K562 (cell line): Measurements from ENCODE around the gene SH3BGR. TPM values are rescaled to one million over a fixed set of nuclear protein-coding genes. Genes with fewer than 3 reads are reported as not detected.

Experiments
- CEBPG ChIP-seq, 3 experiments: fragments of 200-800 bp in 1 of 3; sonication (Bioruptor generic) in 1 of 3; sonication (generic) in 1 of 3; formaldehyde crosslinking in 1 of 3; IDR thresholded peaks in 2 of 3; conservative IDR thresholded peaks in 1 of 3; 2 replicates each; pipeline versions ENCODE4 v1.6.1 to v1.8.0; 2016 to 2022; ENCODE audit warnings: missing compliant biosample characterization in 2 of 3, missing genetic modification characterization in 2 of 3, mild to moderate bottlenecking in 1 of 3, missing genetic modification reagents in 1 of 3
- CGGBP1 ChIP-seq: fragments of 250-450 bp; sonication (Bioruptor Pico); IDR thresholded peaks from 2 replicates; pipeline ENCODE4 v1.9.0; 2021; ENCODE audit warnings: mild to moderate bottlenecking
- DLX4 ChIP-seq: fragments of 250-450 bp; sonication (Bioruptor Pico); IDR thresholded peaks from 2 replicates; pipeline ENCODE4 v1.6.1; 2021; ENCODE audit warnings: mild to moderate bottlenecking
- ILK ChIP-seq: fragments of 450-650 bp; IDR thresholded peaks from 2 replicates; pipeline ENCODE4 v1.6.1; 2016; ENCODE audit warnings: missing genetic modification characterization, low read depth, mild to moderate bottlenecking, missing compliant biosample characterization, moderate library complexity, borderline replicate concordance
- NR1H2 ChIP-seq: sonication (generic); formaldehyde crosslinking; IDR thresholded peaks from 2 replicates; pipeline ENCODE4 v1.4.0; 2020; ENCODE audit warnings: mild to moderate bottlenecking, missing genetic modification reagents
- SAFB ChIP-seq: fragments of 200-400 bp; formaldehyde crosslinking; IDR thresholded peaks from 2 replicates; pipeline ENCODE4 v1.6.1; 2017; ENCODE audit warnings: low read depth, low read length, borderline replicate concordance
- TFE3 ChIP-seq: fragments of 450-650 bp; formaldehyde crosslinking; IDR thresholded peaks from 2 replicates; pipeline ENCODE4 v1.4.0; 2020; ENCODE audit warnings: mild to moderate bottlenecking, mixed read lengths
- THRB ChIP-seq: fragments of 450-650 bp; formaldehyde crosslinking; conservative IDR thresholded peaks from 2 replicates; pipeline ENCODE4 v1.4.0; 2022; ENCODE audit warnings: mild to moderate bottlenecking, missing genetic modification characterization
- ZNF280A ChIP-seq: fragments of 450-650 bp; IDR thresholded peaks from 2 replicates; pipeline ENCODE4 v1.6.1; 2018; ENCODE audit warnings: mild to moderate bottlenecking, low read depth; ENCODE audit not compliant: partially characterized antibody
- ZNF507 ChIP-seq: conservative IDR thresholded peaks from 2 replicates; pipeline ENCODE4 v1.6.1; 2017; ENCODE audit warnings: missing genetic modification characterization, missing compliant biosample characterization
- ZNF764 ChIP-seq: fragments of 250-450 bp; sonication (Bioruptor Pico); IDR thresholded peaks from 2 replicates; pipeline ENCODE4 v1.4.0; 2020; ENCODE audit warnings: low read depth, mild to moderate bottlenecking, moderate library complexity
- polyA plus RNA-seq, 8 experiments: library from polyadenylated mRNA; depleted of rRNA in 4 of 8; stranded (reverse) in 5 of 8; unstranded in 3 of 8; fragments of >200 nt; fragmentation: Nextera tagmentation in 2 of 8; fragmentation: Illumina TruSeq in 1 of 8; extraction: Ambion mirVana in 2 of 8; extraction: Trizol in 1 of 8; gene quantifications; 2 replicates each; pipeline versions ENCODE4 v1.2.1 to v1.2.3, GENCODE V29; 2011 to 2014; ENCODE audit warnings: inconsistent platforms in 1 of 8, missing spikeins in 1 of 8
- total RNA-seq, 7 experiments: library from RNA; depleted of rRNA in 6 of 7; stranded (reverse); fragments of >200 nt in 6 of 7; fragmentation: Illumina TruSeq in 2 of 7; extraction: Trizol in 2 of 7; gene quantifications; 2 replicates each; pipeline versions ENCODE4 v1.2.1 to v1.2.3, GENCODE V29; 2011 to 2021; ENCODE audit warnings: low replicate concordance in 1 of 7
- TF ChIP-seq, protein P1 (sequence below), 2 experiments: IDR thresholded peaks in 1 of 2; conservative IDR thresholded peaks in 1 of 2; 2 replicates each; pipeline ENCODE4 v1.6.1; 2016; ENCODE audit warnings: low read depth in 2 of 2, mild to moderate bottlenecking in 1 of 2, missing compliant biosample characterization in 1 of 2, missing genetic modification characterization in 1 of 2, moderate library complexity in 1 of 2

Gene SH3BGR
- total and polyA plus RNA-seq, 9 of the 15 experiments (the other 6 are each of a cell fraction or from before 2014, with no cell fraction given), result 6.6 to 42.9 (median 25.6) TPM

DNA sequence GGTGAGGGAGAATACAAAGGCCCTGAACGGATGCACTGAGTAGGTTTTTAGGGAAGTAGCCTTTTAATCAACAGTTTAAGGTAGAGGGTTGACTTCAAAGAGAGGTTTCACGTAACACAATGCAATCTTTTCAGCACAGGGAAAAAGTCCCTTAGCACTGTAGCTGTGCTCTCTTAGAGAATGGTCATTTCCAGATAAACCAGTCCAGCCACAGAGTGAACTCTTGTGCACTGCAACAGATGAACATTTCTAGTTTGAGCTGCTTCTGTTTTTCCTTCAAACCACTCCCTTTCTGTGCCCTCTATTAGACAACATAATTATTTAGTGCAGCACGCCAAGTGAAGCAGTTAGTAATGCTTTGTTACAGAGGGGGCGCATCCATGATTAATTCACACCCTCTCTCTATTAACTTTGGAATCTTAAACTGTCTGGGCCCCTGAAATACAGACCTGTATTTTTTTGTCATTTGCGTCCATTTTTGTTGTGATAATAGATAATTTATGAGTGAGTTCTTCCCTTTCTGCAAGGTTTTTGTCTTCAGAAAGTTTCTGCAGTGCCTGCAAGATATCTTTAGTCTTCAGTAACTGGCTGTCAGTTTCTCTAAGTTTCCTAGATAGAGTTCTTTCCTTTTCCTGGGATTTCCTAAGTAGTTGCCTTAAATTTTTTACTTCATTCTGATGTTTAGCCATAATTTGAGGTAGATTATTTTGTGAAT is 29.1 kb upstream of the SH3BGR start (continued):
- TF ChIP-seq CEBPG (CRISPR knock-in tag; IDR thresholded peaks at IDR 0.05), result peak; percentile 93
- TF ChIP-seq CEBPG (tag; conservative IDR thresholded peaks at IDR 0.05 in 1 of 2, IDR thresholded peaks at IDR 0.05 in 1 of 2), result peak; percentile 49 to 80; a peak in 3 of 4 replicates
- TF ChIP-seq, protein P1, sequence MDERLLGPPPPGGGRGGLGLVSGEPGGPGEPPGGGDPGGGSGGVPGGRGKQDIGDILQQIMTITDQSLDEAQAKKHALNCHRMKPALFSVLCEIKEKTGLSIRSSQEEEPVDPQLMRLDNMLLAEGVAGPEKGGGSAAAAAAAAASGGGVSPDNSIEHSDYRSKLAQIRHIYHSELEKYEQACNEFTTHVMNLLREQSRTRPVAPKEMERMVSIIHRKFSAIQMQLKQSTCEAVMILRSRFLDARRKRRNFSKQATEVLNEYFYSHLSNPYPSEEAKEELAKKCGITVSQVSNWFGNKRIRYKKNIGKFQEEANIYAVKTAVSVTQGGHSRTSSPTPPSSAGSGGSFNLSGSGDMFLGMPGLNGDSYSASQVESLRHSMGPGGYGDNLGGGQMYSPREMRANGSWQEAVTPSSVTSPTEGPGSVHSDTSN (CRISPR knock-in tag; IDR thresholded peaks at IDR 0.05; ENCODE audit: low read depth), result no peak
- TF ChIP-seq, protein P1 (tag; conservative IDR thresholded peaks at IDR 0.05; ENCODE audit: low read depth), result peak; percentile 65
- TF ChIP-seq THRB (CRISPR knock-in tag), result no peak
- TF ChIP-seq DLX4 (CRISPR knock-in tag), result no peak
- no peak for TF ChIP-seq SAFB
- TF ChIP-seq ZNF764 (CRISPR knock-in tag), result no peak
- no peak for TF ChIP-seq ZNF280A
- no peak for TF ChIP-seq CGGBP1
- TF ChIP-seq NR1H2, result no peak
- no peak for TF ChIP-seq TFE3 (CRISPR knock-in tag)
- TF ChIP-seq ILK, result no peak
- TF ChIP-seq ZNF507 (tag), result no peak
